Neuronal stem cell (in vitro differentiated cells): ENCODE measurements around the gene TCP1.
"Not testable (repeated sequence)": the region's sequence is repeated elsewhere in the genome, so short reads cannot be mapped to it uniquely, and the experiment has no call there.

Experiments used
- DNase-seq: peaks from one replicate; pipeline ENCODE4 v3.0.0-alpha.2; 2013; ENCODE audit warnings: low spot score
- H2AFZ ChIP-seq: one replicate; pipeline ENCODE4 v1.6.1; 2013; ENCODE audit warnings: mild to moderate bottlenecking, low read length, inconsistent platforms
- H2AK5ac ChIP-seq: 2 replicates; pipeline ENCODE4 v1.6.1; 2013; ENCODE audit warnings: low read depth, mild to moderate bottlenecking, inconsistent platforms, low read length, moderate library complexity, mixed read lengths
- H2BK120ac ChIP-seq: 2 replicates; pipeline ENCODE4 v1.6.1; 2013; ENCODE audit warnings: low read depth, mild to moderate bottlenecking, inconsistent platforms, low read length, moderate library complexity, mixed read lengths
- H2BK12ac ChIP-seq: one replicate; pipeline ENCODE4 v1.6.1; 2013; ENCODE audit warnings: low read length, inconsistent platforms
- H2BK15ac ChIP-seq: 2 replicates; pipeline ENCODE4 v1.6.1; 2013; ENCODE audit warnings: mild to moderate bottlenecking, low read length, inconsistent platforms, mixed read lengths
- H2BK5ac ChIP-seq: one replicate; pipeline ENCODE4 v1.6.1; 2013; ENCODE audit warnings: inconsistent platforms, mild to moderate bottlenecking, low read length, moderate library complexity
- H3K14ac ChIP-seq: one replicate; pipeline ENCODE4 v1.6.1; 2013; ENCODE audit warnings: low read length, inconsistent platforms
- H3K18ac ChIP-seq: 2 replicates; pipeline ENCODE4 v1.6.1; 2013; ENCODE audit warnings: low read length, inconsistent platforms
- H3K23ac ChIP-seq: 2 replicates; pipeline ENCODE4 v1.6.1; 2013; ENCODE audit warnings: low read depth, mild to moderate bottlenecking, mixed read lengths, low read length, inconsistent platforms; ENCODE audit not compliant: poor library complexity
- H3K27ac ChIP-seq: replicated peaks from 3 replicates; pipeline ENCODE4 v1.5.1; 2013; ENCODE audit warnings: low read length, inconsistent platforms
- H3K27me3 ChIP-seq, 3 experiments: 2 replicates each; pipeline ENCODE4 v1.6.1; 2013; ENCODE audit warnings: low read length in 3 of 3, mild to moderate bottlenecking in 2 of 3, inconsistent platforms in 1 of 3, low read depth in 1 of 3, mixed read lengths in 1 of 3, moderate library complexity in 1 of 3; ENCODE audit not compliant: control insufficient read depth in 3 of 3, insufficient read depth in 3 of 3
- H3K36me3 ChIP-seq, 2 donors: replicated peaks in 1 of 2; 2 replicates each; pipeline ENCODE4 v1.6.1; 2013; ENCODE audit warnings: low read length in 2 of 2; ENCODE audit not compliant: control insufficient read depth in 2 of 2, insufficient read depth in 2 of 2
- H3K4ac ChIP-seq: 2 replicates; pipeline ENCODE4 v1.6.1; 2013; ENCODE audit warnings: inconsistent platforms, mild to moderate bottlenecking, low read length, moderate library complexity
- H3K4me1 ChIP-seq, 2 donors: 1 replicate in 1 of 2; 2 replicates in 1 of 2; pipeline ENCODE4 v1.6.1; 2013; ENCODE audit warnings: low read length in 2 of 2, low read depth in 1 of 2; ENCODE audit not compliant: control insufficient read depth in 2 of 2, insufficient read depth in 1 of 2
- H3K4me2 ChIP-seq: one replicate; pipeline ENCODE4 v1.6.1; 2013; ENCODE audit warnings: mild to moderate bottlenecking, low read length, inconsistent platforms; ENCODE audit not compliant: insufficient read depth, poor library complexity, severe bottlenecking
- H3K4me3 ChIP-seq, 2 donors: 2 replicates each; pipeline ENCODE4 v1.5.1; 2013; ENCODE audit warnings: low read length in 2 of 2, mild to moderate bottlenecking in 2 of 2, inconsistent platforms in 1 of 2, moderate library complexity in 1 of 2
- H3K79me1 ChIP-seq: one replicate; pipeline ENCODE4 v1.6.1; 2013; ENCODE audit warnings: low read depth, mild to moderate bottlenecking, inconsistent platforms, low read length, moderate library complexity
- H3K9ac ChIP-seq: one replicate; pipeline ENCODE4 v1.6.1; 2013; ENCODE audit warnings: mild to moderate bottlenecking, low read depth, low read length, inconsistent platforms; ENCODE audit not compliant: poor library complexity
- H3K9me3 ChIP-seq, 2 donors: replicated peaks in 1 of 2; 2 replicates each; pipeline versions ENCODE3 to v1.6.1; 2013; ENCODE audit warnings: low read length in 2 of 2, mild to moderate bottlenecking in 2 of 2, inconsistent platforms in 1 of 2, low read depth in 1 of 2, mixed read lengths in 1 of 2, moderate library complexity in 1 of 2; ENCODE audit not compliant: control insufficient read depth in 2 of 2, insufficient read depth in 1 of 2
- H4K8ac ChIP-seq: one replicate; pipeline ENCODE4 v1.6.1; 2013; ENCODE audit warnings: low read depth, mild to moderate bottlenecking, inconsistent platforms, low read length, moderate library complexity
- H4K91ac ChIP-seq: one replicate; pipeline ENCODE4 v1.6.1; 2013; ENCODE audit warnings: low read length, low read depth, mild to moderate bottlenecking, inconsistent platforms; ENCODE audit not compliant: poor library complexity
- WGBS, 2 donors: extraction: QIAGEN DNeasy Blood & Tissue Kit; methylation state at CpG; one replicate each; pipeline ENCODE4 v1.1.7; 2013; ENCODE audit warnings: missing lambda C conversion rate in 2 of 2, mixed read lengths in 1 of 2; ENCODE audit not compliant: insufficient read length in 2 of 2, insufficient replicate concordance in 1 of 2; ENCODE audit errors: extremely low coverage in 2 of 2; 5-methylcytosine and 5-hydroxymethylcytosine counted together

TCP1 gene

GRCh38 chr6:159748127-159748526 is 41.3 kb downstream of the TCP1 start:
- not testable (repeated sequence) for H2AK5ac ChIP-seq, H2BK12ac ChIP-seq, H3K14ac ChIP-seq, H2BK120ac ChIP-seq, H3K27ac ChIP-seq, H3K4me1 ChIP-seq, H3K9me3 ChIP-seq, DNase-seq, H3K4me2 ChIP-seq, H4K91ac ChIP-seq, H2BK15ac ChIP-seq, H4K8ac ChIP-seq, H3K79me1 ChIP-seq, H3K4ac ChIP-seq, H2AFZ ChIP-seq, H3K4me3 ChIP-seq, H3K9ac ChIP-seq, H3K23ac ChIP-seq, H3K27me3 ChIP-seq, H3K18ac ChIP-seq, H2BK5ac ChIP-seq
- H3K36me3 ChIP-seq: peaks cover 33 to 100% of the 10 kb centered on the region in 2 donors
- no CpG with 5 or more reads among the region's 7 CpGs for WGBS, 2 donors

GRCh38 chr6:159746759-159747158 is 42.6 kb downstream of the TCP1 start:
- H3K18ac ChIP-seq: no peak overlapping the region
- no peak overlapping the region for H2BK120ac ChIP-seq
- no peaks in the 10 kb centered on the region for H3K4me1 ChIP-seq
- no peak for DNase-seq
- no peak overlapping the region for H4K91ac ChIP-seq
- H3K4ac ChIP-seq: no peak overlapping the region
- H3K23ac ChIP-seq: no peak overlapping the region
- H2BK5ac ChIP-seq: no peak overlapping the region
- peaks cover 35 to 100% of the 10 kb centered on the region in 2 donors for H3K36me3 ChIP-seq
- H2BK15ac ChIP-seq: no peak overlapping the region
- no peak overlapping the region for H2BK12ac ChIP-seq
- H3K9ac ChIP-seq: no peak overlapping the region
- no peak overlapping the region for H3K14ac ChIP-seq
- H3K4me3 ChIP-seq: no peak overlapping the region
- WGBS, 2 donors: no CpG with 5 or more reads among the region's 1 CpG
- H3K79me1 ChIP-seq: no peaks in the 10 kb centered on the region
- no peak overlapping the region for H4K8ac ChIP-seq
- no peak overlapping the region for H3K4me2 ChIP-seq
- H2AFZ ChIP-seq: no peak overlapping the region
- H3K9me3 ChIP-seq: no peaks in the 10 kb centered on the region
- H2AK5ac ChIP-seq: no peak overlapping the region
- H3K27me3 ChIP-seq: no peaks in the 10 kb centered on the region
- H3K27ac ChIP-seq: no peak overlapping the region

GRCh38 chr6:159745081-159745480 is 44.3 kb downstream of the TCP1 start:
- Histone ChIP-seq H2BK120ac (no peak overlapping the region), H3K9me3 (no peaks in the 10 kb centered on the region), H3K4me1 (no peaks in the 10 kb centered on the region), H3K27me3 (no peaks in the 10 kb centered on the region), H3K18ac (no peak overlapping the region), H3K4ac (no peak overlapping the region), H2AK5ac (no peak overlapping the region), H2AFZ (no peak overlapping the region), H3K14ac (no peak overlapping the region), H2BK15ac (no peak overlapping the region), H3K23ac (no peak overlapping the region), H3K4me2 (no peak overlapping the region), H3K27ac (no peak overlapping the region), H2BK5ac (no peak overlapping the region), H3K79me1 (no peaks in the 10 kb centered on the region), H3K9ac (no peak overlapping the region), H3K36me3 (peaks cover 32 to 100% of the 10 kb centered on the region in 2 donors), H3K4me3 (no peak overlapping the region), H2BK12ac (no peak overlapping the region), H4K8ac (no peak overlapping the region), H4K91ac (no peak overlapping the region)
- no peak for DNase-seq
- no CpG with 5 or more reads among the region's 7 CpGs for WGBS, 2 donors

GRCh38 chr6:159742165-159742564 is 47.2 kb downstream of the TCP1 start:
- no peaks in the 10 kb centered on the region for H3K27me3 ChIP-seq
- no peak overlapping the region for H2BK120ac ChIP-seq
- no peak overlapping the region for H3K23ac ChIP-seq
- no peak overlapping the region for H2BK15ac ChIP-seq
- no peak overlapping the region for H2AFZ ChIP-seq
- peaks cover 28 to 100% of the 10 kb centered on the region in 2 donors for H3K36me3 ChIP-seq
- H3K4me3 ChIP-seq: no peak overlapping the region
- no peak overlapping the region for H2BK5ac ChIP-seq
- no peak overlapping the region for H2BK12ac ChIP-seq
- no peaks in the 10 kb centered on the region for H3K4me1 ChIP-seq
- no peaks in the 10 kb centered on the region for H3K9me3 ChIP-seq
- no peak overlapping the region for H2AK5ac ChIP-seq
- H3K9ac ChIP-seq: no peak overlapping the region
- no peak overlapping the region for H3K14ac ChIP-seq
- no CpG with 5 or more reads among the region's 1 CpG for WGBS, 2 donors
- H3K4ac ChIP-seq: no peak overlapping the region
- no peak overlapping the region for H4K8ac ChIP-seq
- no peak overlapping the region for H4K91ac ChIP-seq
- H3K18ac ChIP-seq: no peak overlapping the region
- no peak overlapping the region for H3K27ac ChIP-seq
- peaks cover 3% of the 10 kb centered on the region for H3K79me1 ChIP-seq
- H3K4me2 ChIP-seq: no peak overlapping the region
- no peak for DNase-seq
